HepG2 (cell line): Measurements from ENCODE around the gene CHRD. TPM values are rescaled to one million over a fixed set of nuclear protein-coding genes. Genes with fewer than 3 reads are reported as not detected.

ENCODE experiments used
- ATF6 ChIP-seq: sonication (generic); formaldehyde crosslinking; conservative IDR thresholded peaks from 2 replicates; pipeline ENCODE4 v1.4.0; 2020; ENCODE audit warnings: missing genetic modification reagents
- CCAR2 ChIP-seq: fragments of 200-400 bp; formaldehyde crosslinking; optimal IDR thresholded peaks from 2 replicates; pipeline ENCODE3; 2018; ENCODE audit warnings: low read depth, mild to moderate bottlenecking, low read length, moderate library complexity
- HBP1 ChIP-seq: IDR thresholded peaks from 2 replicates; pipeline ENCODE4 v1.6.1; 2016; ENCODE audit warnings: low read depth, control low read depth
- IKZF4 ChIP-seq: sonication (generic); formaldehyde crosslinking; IDR thresholded peaks from 2 replicates; pipeline ENCODE4 v1.5.1; 2020; ENCODE audit warnings: borderline replicate concordance, mild to moderate bottlenecking, low read depth, missing genetic modification reagents; ENCODE audit errors: not compliant biosample characterization
- MXD3 ChIP-seq: IDR thresholded peaks from 2 replicates; pipeline ENCODE4 v1.6.1; 2016; ENCODE audit warnings: mild to moderate bottlenecking, missing biosample characterization, missing genetic modification reagents
- SMAD3 ChIP-seq: sonication (generic); formaldehyde crosslinking; IDR thresholded peaks from 2 replicates; pipeline ENCODE4 v1.4.0; 2020; ENCODE audit warnings: missing genetic modification reagents
- ZNF251 ChIP-seq: sonication (generic); formaldehyde crosslinking; IDR thresholded peaks from 2 replicates; pipeline ENCODE4 v1.9.0; 2021; ENCODE audit warnings: mild to moderate bottlenecking, missing genetic modification reagents
- ZNF383 ChIP-seq: sonication (generic); formaldehyde crosslinking; IDR thresholded peaks from 2 replicates; pipeline ENCODE4 v1.4.0; 2020; ENCODE audit warnings: missing genetic modification reagents, mild to moderate bottlenecking, borderline replicate concordance
- ZNF891 ChIP-seq: sonication (generic); formaldehyde crosslinking; IDR thresholded peaks from 2 replicates; pipeline ENCODE4 v1.5.0; 2020; ENCODE audit warnings: mild to moderate bottlenecking, missing genetic modification reagents
- polyA plus RNA-seq, 8 experiments: library from polyadenylated mRNA; depleted of rRNA in 3 of 8; stranded (reverse) in 7 of 8; unstranded in 1 of 8; fragments of >200 nt; fragmentation: Illumina TruSeq in 4 of 8; extraction: Trizol in 4 of 8; gene quantifications; 2 replicates each; pipeline versions ENCODE4 v1.2.1 to v1.2.3, GENCODE V29; 2011 to 2016; ENCODE audit warnings: low read depth in 4 of 8, missing spikeins in 1 of 8, mixed read lengths in 1 of 8; ENCODE audit not compliant: insufficient read depth in 1 of 8
- total RNA-seq, 5 experiments: library from RNA; depleted of rRNA; stranded (reverse); fragments of >200 nt; fragmentation: Illumina TruSeq; extraction: Trizol; gene quantifications; 2 replicates each; pipeline ENCODE4 v1.2.3, GENCODE V29; 2016; ENCODE audit warnings: low read depth in 1 of 5

Gene CHRD
- total and polyA plus RNA-seq, 2 of the 13 experiments (the other 11 are each of a cell fraction or from before 2014, with no cell fraction given): 22.2 to 35.2 TPM

GRCh38 chr3:184426691-184427141, 46.9 kb downstream of the CHRD start (continued):
- TF ChIP-seq ZNF251 (CRISPR knock-in tag) (no peak), MXD3 (CRISPR knock-in tag) (no peak), CCAR2 (no peak), HBP1 (CRISPR knock-in tag) (no peak), ZNF891 (CRISPR knock-in tag) (no peak), IKZF4 (CRISPR knock-in tag) (no peak), SMAD3 (no peak), ZNF383 (CRISPR knock-in tag) (no peak), ATF6 (no peak)
